ENCODE measurements around the gene BPIFB3.

BPIFB3 gene

GRCh38 chr20:33015700-33016580 lies 37.8 kb upstream of the BPIFB3 start:
- DNase-seq = no peak

GRCh38 chr20:33016581-33017109 lies 37.1 kb upstream of the BPIFB3 start:
- no peak for DNase-seq

- DNase-seq = no peak
These were observed 36.2 kb upstream of the BPIFB3 start for GRCh38 chr20:33017542-33017941.

- no peak for DNase-seq
These were observed 35.4 kb upstream of the BPIFB3 start for GRCh38 chr20:33018169-33018931.

GRCh38 chr20:33019465-33020277 lies 34.0 kb upstream of the BPIFB3 start:
- no peak for DNase-seq

GRCh38 chr20:33020278-33021161 lies 33.2 kb upstream of the BPIFB3 start:
- no peak for DNase-seq

GRCh38 chr20:33021879-33022278 lies 31.8 kb upstream of the BPIFB3 start:
- DNase-seq = no peak

GRCh38 chr20:33022289-33022688 lies 31.4 kb upstream of the BPIFB3 start:
- DNase-seq = no peak

GRCh38 chr20:33022694-33023438 lies 30.8 kb upstream of the BPIFB3 start:
- no peak for DNase-seq

- DNase-seq = no peak
These were observed 30.1 kb upstream of the BPIFB3 start for GRCh38 chr20:33023439-33024242.

- DNase-seq = no peak
These were observed 29.5 kb upstream of the BPIFB3 start for GRCh38 chr20:33024243-33024560.

GRCh38 chr20:33024609-33025317 lies 28.9 kb upstream of the BPIFB3 start:
- no peak for DNase-seq

- no peak for DNase-seq
These were observed 28.3 kb upstream of the BPIFB3 start for GRCh38 chr20:33025318-33025876.

- DNase-seq = no peak
These were observed 27.5 kb upstream of the BPIFB3 start for GRCh38 chr20:33026072-33026778.

GRCh38 chr20:33026779-33027759 lies 26.6 kb upstream of the BPIFB3 start:
- DNase-seq = no peak

- DNase-seq = no peak
These were observed 25.6 kb upstream of the BPIFB3 start for GRCh38 chr20:33027769-33028751.
